HEK293 (cell line): ENCODE data around the gene MGAT4A.

Experiments used
- FEZF1 ChIP-seq: fragments of 450-650 bp; formaldehyde crosslinking; IDR thresholded peaks from 2 replicates; pipeline ENCODE4 v1.5.1; 2016; ENCODE audit warnings: missing biosample characterization, missing genetic modification characterization
- GLIS2 ChIP-seq: fragments of 450-650 bp; formaldehyde crosslinking; IDR thresholded peaks from 2 replicates; pipeline ENCODE4 v1.5.1; 2016; ENCODE audit warnings: missing biosample characterization, missing genetic modification characterization
- HOXD13 ChIP-seq: sonication (generic); formaldehyde crosslinking; IDR thresholded peaks from 2 replicates; pipeline ENCODE4 v1.8.0; 2022; ENCODE audit warnings: missing genetic modification reagents, borderline replicate concordance
- RBAK ChIP-seq: fragments of 450-650 bp; formaldehyde crosslinking; IDR thresholded peaks from 2 replicates; pipeline ENCODE4 v1.5.1; 2016; ENCODE audit warnings: missing biosample characterization, missing genetic modification characterization
- SALL2 ChIP-seq: fragments of 450-650 bp; formaldehyde crosslinking; IDR thresholded peaks from 2 replicates; pipeline ENCODE4 v1.5.0; 2017; ENCODE audit warnings: missing biosample characterization, mild to moderate bottlenecking, missing genetic modification characterization, borderline replicate concordance
- ZBTB8A ChIP-seq: fragments of 450-650 bp; formaldehyde crosslinking; IDR thresholded peaks from 2 replicates; pipeline ENCODE4 v1.5.1; 2016; ENCODE audit warnings: missing biosample characterization, missing genetic modification characterization
- ZNF112 ChIP-seq: fragments of 450-650 bp; formaldehyde crosslinking; IDR thresholded peaks from 2 replicates; pipeline ENCODE4 v1.5.0; 2017; ENCODE audit warnings: missing biosample characterization, missing genetic modification characterization
- ZNF133 ChIP-seq: fragments of 450-650 bp; formaldehyde crosslinking; IDR thresholded peaks from 2 replicates; pipeline ENCODE4 v1.5.1; 2016; ENCODE audit warnings: missing biosample characterization, missing genetic modification characterization
- ZNF140 ChIP-seq: fragments of 450-650 bp; formaldehyde crosslinking; IDR thresholded peaks from 2 replicates; pipeline ENCODE4 v1.5.1; 2016; ENCODE audit warnings: missing biosample characterization, missing genetic modification characterization
- ZNF24 ChIP-seq: fragments of 450-650 bp; formaldehyde crosslinking; IDR thresholded peaks from 2 replicates; pipeline ENCODE4 v1.5.1; 2016; ENCODE audit warnings: missing biosample characterization, missing genetic modification characterization
- ZNF354C ChIP-seq: fragments of 450-650 bp; formaldehyde crosslinking; IDR thresholded peaks from 2 replicates; pipeline ENCODE4 v1.5.1; 2016; ENCODE audit warnings: missing biosample characterization, missing genetic modification characterization, low read depth, borderline replicate concordance
- ZNF544 ChIP-seq: fragments of 450-650 bp; formaldehyde crosslinking; IDR thresholded peaks from 2 replicates; pipeline ENCODE4 v1.5.0; 2017; ENCODE audit warnings: missing biosample characterization, missing genetic modification characterization
- ZNF645 ChIP-seq: fragments of 450-650 bp; formaldehyde crosslinking; IDR thresholded peaks from 2 replicates; pipeline ENCODE4; 2016; ENCODE audit warnings: missing biosample characterization, missing genetic modification characterization
- ZNF704 ChIP-seq: fragments of 450-650 bp; formaldehyde crosslinking; IDR thresholded peaks from 2 replicates; pipeline ENCODE4 v1.5.1; 2016; ENCODE audit warnings: missing biosample characterization, missing genetic modification characterization
- ZNF747 ChIP-seq: fragments of 450-650 bp; formaldehyde crosslinking; IDR thresholded peaks from 2 replicates; pipeline ENCODE4 v1.5.1; 2016; ENCODE audit warnings: missing biosample characterization, missing genetic modification characterization
- ZNF785 ChIP-seq: fragments of 450-650 bp; formaldehyde crosslinking; IDR thresholded peaks from 2 replicates; pipeline ENCODE4 v1.5.1; 2016; ENCODE audit warnings: missing biosample characterization, missing genetic modification characterization
- ZSCAN16 ChIP-seq: fragments of 450-650 bp; formaldehyde crosslinking; IDR thresholded peaks from 2 replicates; pipeline ENCODE4 v1.5.1; 2016; ENCODE audit warnings: missing biosample characterization, missing genetic modification characterization
- ZSCAN23 ChIP-seq: fragments of 450-650 bp; formaldehyde crosslinking; IDR thresholded peaks from 2 replicates; pipeline ENCODE4 v1.5.1; 2016; ENCODE audit warnings: missing biosample characterization, missing genetic modification characterization
- TF ChIP-seq, protein P1 (sequence below): fragments of 450-650 bp; formaldehyde crosslinking; conservative IDR thresholded peaks from 2 replicates; pipeline ENCODE4 v1.5.1; 2016; ENCODE audit warnings: low read depth, missing biosample characterization, missing genetic modification characterization
- TF ChIP-seq, protein P2 (sequence below): fragments of 450-650 bp; formaldehyde crosslinking; IDR thresholded peaks from 2 replicates; pipeline ENCODE4 v1.5.1; 2017; ENCODE audit warnings: missing biosample characterization, missing genetic modification characterization
- TF ChIP-seq, protein P3 (sequence below): fragments of 450-650 bp; formaldehyde crosslinking; IDR thresholded peaks from 2 replicates; pipeline ENCODE4 v1.5.1; 2016; ENCODE audit warnings: missing biosample characterization, missing genetic modification characterization
- TF ChIP-seq, protein P4 (sequence below): fragments of 450-650 bp; formaldehyde crosslinking; IDR thresholded peaks from 2 replicates; pipeline ENCODE4 v1.5.1; 2016; ENCODE audit warnings: missing biosample characterization, missing genetic modification characterization
- TF ChIP-seq, protein P5 (sequence below): fragments of 450-650 bp; formaldehyde crosslinking; IDR thresholded peaks from 2 replicates; pipeline ENCODE4 v1.5.1; 2016; ENCODE audit warnings: missing biosample characterization, missing genetic modification characterization

Gene MGAT4A

GRCh38 chr2:98608116-98608961 is 122.6 kb downstream of the MGAT4A start, which contains the start of the genes COA5 and UNC50 (continued):
- TF ChIP-seq ZNF544 (tag by site-specific recombination), result no peak
- TF ChIP-seq GLIS2 (tag by site-specific recombination), result peak; percentile 64; the same call in 1 of the 2 replicates
- TF ChIP-seq ZBTB8A, result no peak
- no peak for TF ChIP-seq ZNF704
- TF ChIP-seq ZNF112 (tag by site-specific recombination), result no peak
- no peak for TF ChIP-seq ZNF747 (tag by site-specific recombination)
- TF ChIP-seq, protein P1, sequence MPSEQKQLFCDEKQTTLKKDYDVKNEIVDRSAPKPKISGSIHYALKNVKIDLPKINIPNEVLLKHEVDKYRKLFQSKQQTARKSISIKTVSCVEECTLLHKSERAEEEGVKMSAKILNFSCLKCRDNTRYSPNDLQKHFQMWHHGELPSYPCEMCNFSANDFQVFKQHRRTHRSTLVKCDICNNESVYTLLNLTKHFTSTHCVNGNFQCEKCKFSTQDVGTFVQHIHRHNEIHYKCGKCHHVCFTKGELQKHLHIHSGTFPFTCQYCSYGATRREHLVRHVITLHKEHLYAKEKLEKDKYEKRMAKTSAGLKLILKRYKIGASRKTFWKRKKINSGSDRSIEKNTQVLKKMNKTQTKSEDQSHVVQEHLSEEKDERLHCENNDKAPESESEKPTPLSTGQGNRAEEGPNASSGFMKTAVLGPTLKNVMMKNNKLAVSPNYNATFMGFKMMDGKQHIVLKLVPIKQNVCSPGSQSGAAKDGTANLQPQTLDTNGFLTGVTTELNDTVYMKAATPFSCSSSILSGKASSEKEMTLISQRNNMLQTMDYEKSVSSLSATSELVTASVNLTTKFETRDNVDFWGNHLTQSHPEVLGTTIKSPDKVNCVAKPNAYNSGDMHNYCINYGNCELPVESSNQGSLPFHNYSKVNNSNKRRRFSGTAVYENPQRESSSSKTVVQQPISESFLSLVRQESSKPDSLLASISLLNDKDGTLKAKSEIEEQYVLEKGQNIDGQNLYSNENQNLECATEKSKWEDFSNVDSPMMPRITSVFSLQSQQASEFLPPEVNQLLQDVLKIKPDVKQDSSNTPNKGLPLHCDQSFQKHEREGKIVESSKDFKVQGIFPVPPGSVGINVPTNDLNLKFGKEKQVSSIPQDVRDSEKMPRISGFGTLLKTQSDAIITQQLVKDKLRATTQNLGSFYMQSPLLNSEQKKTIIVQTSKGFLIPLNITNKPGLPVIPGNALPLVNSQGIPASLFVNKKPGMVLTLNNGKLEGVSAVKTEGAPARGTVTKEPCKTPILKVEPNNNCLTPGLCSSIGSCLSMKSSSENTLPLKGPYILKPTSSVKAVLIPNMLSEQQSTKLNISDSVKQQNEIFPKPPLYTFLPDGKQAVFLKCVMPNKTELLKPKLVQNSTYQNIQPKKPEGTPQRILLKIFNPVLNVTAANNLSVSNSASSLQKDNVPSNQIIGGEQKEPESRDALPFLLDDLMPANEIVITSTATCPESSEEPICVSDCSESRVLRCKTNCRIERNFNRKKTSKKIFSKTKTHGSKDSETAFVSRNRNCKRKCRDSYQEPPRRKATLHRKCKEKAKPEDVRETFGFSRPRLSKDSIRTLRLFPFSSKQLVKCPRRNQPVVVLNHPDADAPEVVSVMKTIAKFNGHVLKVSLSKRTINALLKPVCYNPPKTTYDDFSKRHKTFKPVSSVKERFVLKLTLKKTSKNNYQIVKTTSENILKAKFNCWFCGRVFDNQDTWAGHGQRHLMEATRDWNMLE (tag by site-specific recombination), result peak; percentile 74
- TF ChIP-seq, protein P2, sequence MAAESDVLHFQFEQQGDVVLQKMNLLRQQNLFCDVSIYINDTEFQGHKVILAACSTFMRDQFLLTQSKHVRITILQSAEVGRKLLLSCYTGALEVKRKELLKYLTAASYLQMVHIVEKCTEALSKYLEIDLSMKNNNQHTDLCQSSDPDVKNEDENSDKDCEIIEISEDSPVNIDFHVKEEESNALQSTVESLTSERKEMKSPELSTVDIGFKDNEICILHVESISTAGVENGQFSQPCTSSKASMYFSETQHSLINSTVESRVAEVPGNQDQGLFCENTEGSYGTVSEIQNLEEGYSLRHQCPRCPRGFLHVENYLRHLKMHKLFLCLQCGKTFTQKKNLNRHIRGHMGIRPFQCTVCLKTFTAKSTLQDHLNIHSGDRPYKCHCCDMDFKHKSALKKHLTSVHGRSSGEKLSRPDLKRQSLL (tag by site-specific recombination), result no peak
- TF ChIP-seq ZNF354C (tag by site-specific recombination), result no peak
- TF ChIP-seq, protein P3, sequence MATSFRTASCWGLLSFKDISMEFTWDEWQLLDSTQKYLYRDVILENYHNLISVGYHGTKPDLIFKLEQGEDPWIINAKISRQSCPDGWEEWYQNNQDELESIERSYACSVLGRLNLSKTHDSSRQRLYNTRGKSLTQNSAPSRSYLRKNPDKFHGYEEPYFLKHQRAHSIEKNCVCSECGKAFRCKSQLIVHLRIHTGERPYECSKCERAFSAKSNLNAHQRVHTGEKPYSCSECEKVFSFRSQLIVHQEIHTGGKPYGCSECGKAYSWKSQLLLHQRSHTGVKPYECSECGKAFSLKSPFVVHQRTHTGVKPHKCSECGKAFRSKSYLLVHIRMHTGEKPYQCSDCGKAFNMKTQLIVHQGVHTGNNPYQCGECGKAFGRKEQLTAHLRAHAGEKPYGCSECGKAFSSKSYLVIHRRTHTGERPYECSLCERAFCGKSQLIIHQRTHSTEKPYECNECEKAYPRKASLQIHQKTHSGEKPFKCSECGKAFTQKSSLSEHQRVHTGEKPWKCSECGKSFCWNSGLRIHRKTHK (tag by site-specific recombination), result no peak
- no peak for TF ChIP-seq ZSCAN23
- no peak for TF ChIP-seq ZNF785 (tag by site-specific recombination)
- no peak for TF ChIP-seq HOXD13 (CRISPR knock-in tag)
- TF ChIP-seq ZNF133 (tag by site-specific recombination), result no peak
- no peak for TF ChIP-seq ZNF140 (tag by site-specific recombination)
- no peak for TF ChIP-seq ZNF24
- TF ChIP-seq, protein P4, sequence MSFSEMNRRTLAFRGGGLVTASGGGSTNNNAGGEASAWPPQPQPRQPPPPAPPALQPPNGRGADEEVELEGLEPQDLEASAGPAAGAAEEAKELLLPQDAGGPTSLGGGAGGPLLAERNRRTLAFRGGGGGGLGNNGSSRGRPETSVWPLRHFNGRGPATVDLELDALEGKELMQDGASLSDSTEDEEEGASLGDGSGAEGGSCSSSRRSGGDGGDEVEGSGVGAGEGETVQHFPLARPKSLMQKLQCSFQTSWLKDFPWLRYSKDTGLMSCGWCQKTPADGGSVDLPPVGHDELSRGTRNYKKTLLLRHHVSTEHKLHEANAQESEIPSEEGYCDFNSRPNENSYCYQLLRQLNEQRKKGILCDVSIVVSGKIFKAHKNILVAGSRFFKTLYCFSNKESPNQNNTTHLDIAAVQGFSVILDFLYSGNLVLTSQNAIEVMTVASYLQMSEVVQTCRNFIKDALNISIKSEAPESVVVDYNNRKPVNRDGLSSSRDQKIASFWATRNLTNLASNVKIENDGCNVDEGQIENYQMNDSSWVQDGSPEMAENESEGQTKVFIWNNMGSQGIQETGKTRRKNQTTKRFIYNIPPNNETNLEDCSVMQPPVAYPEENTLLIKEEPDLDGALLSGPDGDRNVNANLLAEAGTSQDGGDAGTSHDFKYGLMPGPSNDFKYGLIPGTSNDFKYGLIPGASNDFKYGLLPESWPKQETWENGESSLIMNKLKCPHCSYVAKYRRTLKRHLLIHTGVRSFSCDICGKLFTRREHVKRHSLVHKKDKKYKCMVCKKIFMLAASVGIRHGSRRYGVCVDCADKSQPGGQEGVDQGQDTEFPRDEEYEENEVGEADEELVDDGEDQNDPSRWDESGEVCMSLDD (tag by site-specific recombination), result peak; percentile 59
- TF ChIP-seq ZNF645, result no peak
- no peak for TF ChIP-seq ZSCAN16 (tag by site-specific recombination)
- TF ChIP-seq, protein P5, sequence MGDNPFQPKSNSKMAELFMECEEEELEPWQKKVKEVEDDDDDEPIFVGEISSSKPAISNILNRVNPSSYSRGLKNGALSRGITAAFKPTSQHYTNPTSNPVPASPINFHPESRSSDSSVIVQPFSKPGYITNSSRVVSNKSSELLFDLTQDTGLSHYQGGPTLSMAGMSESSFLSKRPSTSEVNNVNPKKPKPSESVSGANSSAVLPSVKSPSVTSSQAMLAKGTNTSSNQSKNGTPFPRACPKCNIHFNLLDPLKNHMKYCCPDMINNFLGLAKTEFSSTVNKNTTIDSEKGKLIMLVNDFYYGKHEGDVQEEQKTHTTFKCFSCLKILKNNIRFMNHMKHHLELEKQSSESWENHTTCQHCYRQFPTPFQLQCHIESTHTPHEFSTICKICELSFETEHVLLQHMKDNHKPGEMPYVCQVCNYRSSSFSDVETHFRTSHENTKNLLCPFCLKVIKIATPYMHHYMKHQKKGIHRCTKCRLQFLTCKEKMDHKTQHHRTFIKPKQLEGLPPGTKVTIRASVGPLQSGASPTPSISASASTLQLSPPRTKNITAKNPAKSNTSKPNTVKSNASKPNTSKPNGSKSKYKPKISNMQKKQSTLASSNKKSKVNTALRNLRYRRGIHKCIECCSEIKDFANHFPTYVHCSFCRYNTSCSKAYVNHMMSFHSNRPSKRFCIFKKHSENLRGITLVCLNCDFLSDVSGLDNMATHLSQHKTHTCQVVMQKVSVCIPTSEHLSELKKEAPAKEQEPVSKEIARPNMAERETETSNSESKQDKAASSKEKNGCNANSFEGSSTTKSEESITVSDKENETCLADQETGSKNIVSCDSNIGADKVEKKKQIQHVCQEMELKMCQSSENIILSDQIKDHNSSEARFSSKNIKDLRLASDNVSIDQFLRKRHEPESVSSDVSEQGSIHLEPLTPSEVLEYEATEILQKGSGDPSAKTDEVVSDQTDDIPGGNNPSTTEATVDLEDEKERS (tag by site-specific recombination), result no peak
- TF ChIP-seq FEZF1 (tag by site-specific recombination), result no peak
- no peak for TF ChIP-seq RBAK (tag by site-specific recombination)
- TF ChIP-seq SALL2 (tag by site-specific recombination), result no peak
